WTC11 (cell line): Measurements from ENCODE around the gene FBLN2. TPM values are rescaled to one million over a fixed set of nuclear protein-coding genes. Genes with fewer than 3 reads are reported as not detected.

Experiments
- ATAC-seq: fragments of 200-7000 bp; cut with Tn5 transposase; 2 replicates; pipeline ENCODE4 v1.10.0; 2021; ENCODE audit warnings: mild to moderate bottlenecking, moderate library complexity
- CTCF ChIA-PET: fragments of 300-600 bp; sonication (Branson Sonifier 250); formaldehyde crosslinking; loops from one replicate; lab custom pipeline; 2021; ENCODE audit warnings: antibody characterized with exemption; lab: Charles Lee
- POLR2A ChIA-PET: fragments of 350-600 bp; sonication (Branson Sonifier 250); formaldehyde crosslinking; loops from one replicate; lab custom pipeline; 2021; ENCODE audit warnings: antibody characterized with exemption; lab: Charles Lee
- DNase-seq: peaks from one replicate; pipeline ENCODE4 v3.0.0; 2021; ENCODE audit warnings: low spot score
- H3K27ac Mint-ChIP-seq: 2 replicates; pipeline ENCODE4 v1.8.0; 2021; ENCODE audit warnings: mixed read lengths
- H3K27me3 Mint-ChIP-seq: 2 replicates; pipeline ENCODE4 v1.8.0; 2021; ENCODE audit warnings: low read depth, mild to moderate bottlenecking, moderate library complexity, mixed read lengths
- H3K36me3 Mint-ChIP-seq: 2 replicates; pipeline ENCODE4 v1.8.0; 2021; ENCODE audit warnings: mixed read lengths
- H3K4me1 Mint-ChIP-seq: 2 replicates; pipeline ENCODE4 v1.8.0; 2022; ENCODE audit warnings: mixed read lengths
- H3K4me3 Mint-ChIP-seq: 2 replicates; pipeline ENCODE4 v1.8.0; 2021; ENCODE audit warnings: mild to moderate bottlenecking, moderate library complexity, mixed read lengths
- H3K9me3 Mint-ChIP-seq: 2 replicates; pipeline ENCODE4 v1.8.0; 2021; ENCODE audit warnings: mixed read lengths
- ATF1 ChIP-seq: sonication (generic); formaldehyde crosslinking; IDR thresholded peaks from 2 replicates; pipeline ENCODE4 v1.8.1; 2023; ENCODE audit warnings: mild to moderate bottlenecking, moderate library complexity, missing genetic modification reagents
- ATF2 ChIP-seq: sonication (generic); formaldehyde crosslinking; IDR thresholded peaks from 2 replicates; pipeline ENCODE4 v1.8.1; 2022; ENCODE audit warnings: low read depth, missing genetic modification reagents, borderline replicate concordance
- CBFB ChIP-seq: sonication (generic); formaldehyde crosslinking; IDR thresholded peaks from 2 replicates; pipeline ENCODE4 v1.8.1; 2022; ENCODE audit warnings: mild to moderate bottlenecking, low read depth, missing genetic modification reagents
- CREB1 ChIP-seq: sonication (generic); formaldehyde crosslinking; IDR thresholded peaks from 2 replicates; pipeline ENCODE4 v1.8.0; 2023; ENCODE audit warnings: mild to moderate bottlenecking, missing genetic modification reagents
- E2F4 ChIP-seq: sonication (generic); formaldehyde crosslinking; IDR thresholded peaks from 2 replicates; pipeline ENCODE4 v1.8.1; 2022; ENCODE audit warnings: low read depth, mild to moderate bottlenecking, moderate library complexity, missing genetic modification reagents, borderline replicate concordance
- ESRRA ChIP-seq: sonication (generic); formaldehyde crosslinking; IDR thresholded peaks from 2 replicates; pipeline ENCODE4 v1.8.1; 2022; ENCODE audit warnings: mild to moderate bottlenecking, missing genetic modification reagents, borderline replicate concordance
- FOXJ3 ChIP-seq: sonication (generic); formaldehyde crosslinking; IDR thresholded peaks from 2 replicates; pipeline ENCODE4 v1.9.0; 2021; ENCODE audit warnings: missing genetic modification reagents, mild to moderate bottlenecking, borderline replicate concordance
- FOXK1 ChIP-seq: sonication (generic); formaldehyde crosslinking; IDR thresholded peaks from 2 replicates; pipeline ENCODE4 v1.8.0; 2022; ENCODE audit warnings: mild to moderate bottlenecking, moderate library complexity, missing genetic modification reagents
- HMGA2 ChIP-seq: fragments of 250-450 bp; sonication (Bioruptor Pico); IDR thresholded peaks from 2 replicates; pipeline ENCODE4 v1.4.0; 2021; ENCODE audit warnings: mild to moderate bottlenecking, moderate library complexity
- MAX ChIP-seq: sonication (generic); formaldehyde crosslinking; IDR thresholded peaks from 2 replicates; pipeline ENCODE4 v1.8.0; 2022; ENCODE audit warnings: mild to moderate bottlenecking, missing genetic modification reagents
- MYBL2 ChIP-seq: sonication (generic); formaldehyde crosslinking; IDR thresholded peaks from 2 replicates; pipeline ENCODE4 v1.8.1; 2023; ENCODE audit warnings: mild to moderate bottlenecking, moderate library complexity, missing genetic modification reagents
- NFATC4 ChIP-seq: fragments of 250-450 bp; sonication (Bioruptor Pico); IDR thresholded peaks from 2 replicates; pipeline ENCODE4 v1.9.0; 2021; ENCODE audit warnings: mild to moderate bottlenecking
- NFYB ChIP-seq: sonication (generic); formaldehyde crosslinking; conservative IDR thresholded peaks from 2 replicates; pipeline ENCODE4 v1.8.0; 2022; ENCODE audit warnings: low read depth, missing genetic modification reagents
- NR2C2 ChIP-seq: sonication (generic); formaldehyde crosslinking; IDR thresholded peaks from 2 replicates; pipeline ENCODE4 v1.8.0; 2022; ENCODE audit warnings: mild to moderate bottlenecking, missing genetic modification reagents
- PRDM15 ChIP-seq: sonication (generic); formaldehyde crosslinking; IDR thresholded peaks from 2 replicates; pipeline ENCODE4 v1.8.0; 2022; ENCODE audit warnings: missing genetic modification reagents
- STAT6 ChIP-seq: sonication (generic); formaldehyde crosslinking; conservative IDR thresholded peaks from 2 replicates; pipeline ENCODE4 v1.8.1; 2023; ENCODE audit warnings: mild to moderate bottlenecking, low read depth, missing genetic modification reagents, moderate library complexity
- TEAD1 ChIP-seq: sonication (generic); formaldehyde crosslinking; IDR thresholded peaks from 2 replicates; pipeline ENCODE4 v1.8.0; 2022; ENCODE audit warnings: mild to moderate bottlenecking, missing genetic modification reagents
- TEAD4 ChIP-seq: sonication (generic); formaldehyde crosslinking; IDR thresholded peaks from 2 replicates; pipeline ENCODE4 v1.8.0; 2022; ENCODE audit warnings: mild to moderate bottlenecking, missing genetic modification reagents
- TP53 ChIP-seq: sonication (generic); formaldehyde crosslinking; IDR thresholded peaks from 2 replicates; pipeline ENCODE4 v1.8.1; 2023; ENCODE audit warnings: mild to moderate bottlenecking, missing genetic modification reagents
- ZBTB21 ChIP-seq: sonication (generic); formaldehyde crosslinking; IDR thresholded peaks from 2 replicates; pipeline ENCODE4 v1.8.1; 2023; ENCODE audit warnings: mild to moderate bottlenecking, missing genetic modification reagents, borderline replicate concordance
- ZNF138 ChIP-seq: sonication (generic); formaldehyde crosslinking; conservative IDR thresholded peaks from 2 replicates; pipeline ENCODE4 v1.8.1; 2022; ENCODE audit warnings: mild to moderate bottlenecking, moderate library complexity, missing genetic modification reagents
- ZNF281 ChIP-seq: sonication (generic); formaldehyde crosslinking; IDR thresholded peaks from 2 replicates; pipeline ENCODE4 v1.8.0; 2023; ENCODE audit warnings: mild to moderate bottlenecking, missing genetic modification reagents
- ZSCAN18 ChIP-seq: fragments of 250-450 bp; sonication (Bioruptor Pico); IDR thresholded peaks from 2 replicates; pipeline ENCODE4 v2.1.2; 2022; ENCODE audit warnings: mild to moderate bottlenecking, moderate library complexity
- total RNA-seq: library from RNA; stranded (reverse); gene quantifications from 3 replicates; pipeline ENCODE4 v1.2.3, GENCODE V29; 2021

Gene FBLN2
- total RNA-seq, 1 experiment from 2014 or later, result 20.7 TPM

- TF ChIP-seq CREB1 (CRISPR knock-in tag) (no peak), TP53 (CRISPR knock-in tag) (no peak), TEAD4 (CRISPR knock-in tag) (no peak), TEAD1 (CRISPR knock-in tag) (no peak), FOXJ3 (CRISPR knock-in tag) (no peak), NR2C2 (CRISPR knock-in tag) (no peak), MAX (CRISPR knock-in tag) (no peak), MYBL2 (CRISPR knock-in tag) (no peak), CBFB (CRISPR knock-in tag) (no peak)
- Mint-ChIP-seq H3K4me1 (peaks cover 20% of the 10 kb centered on the region), H3K9me3 (no peaks in the 10 kb centered on the region), H3K27ac (no peak overlapping the region), H3K36me3 (no peaks in the 10 kb centered on the region), H3K27me3 (no peaks in the 10 kb centered on the region), H3K4me3 (no peak overlapping the region)
- POLR2A ChIA-PET, result no interaction called here
- CTCF ChIA-PET, result interaction anchor here (0.8 to 1.8 kb wide), 5 partner anchors 9 to 92 kb away, joined by 3 to 6 read pairs (median 5); no protein-coding TSS in a partner anchor
- DNase-seq (no peak), ATAC-seq (no peak)
Measured at GRCh38 chr3:13555753-13556152, 6.8 kb downstream of the FBLN2 start.

GRCh38 chr3:13556207-13556606, 7.3 kb downstream of the FBLN2 start:
- CTCF ChIA-PET, result interaction anchor here (0.8 to 1.8 kb wide), 5 partner anchors 9 to 92 kb away, joined by 3 to 6 read pairs (median 5); no protein-coding TSS in a partner anchor
- Mint-ChIP-seq H3K9me3 (no peaks in the 10 kb centered on the region), H3K36me3 (no peaks in the 10 kb centered on the region), H3K27ac (no peak overlapping the region), H3K27me3 (no peaks in the 10 kb centered on the region), H3K4me1 (peaks cover 20% of the 10 kb centered on the region), H3K4me3 (no peak overlapping the region)
- POLR2A ChIA-PET, result no interaction called here
- no peak for TF ChIP-seq ESRRA (CRISPR knock-in tag)
- no peak for TF ChIP-seq ZNF138 (CRISPR knock-in tag)
- TF ChIP-seq ZBTB21 (CRISPR knock-in tag), result no peak
- TF ChIP-seq ZNF281, result no peak
- TF ChIP-seq ATF2 (CRISPR knock-in tag), result no peak
- no peak for TF ChIP-seq ATF1 (CRISPR knock-in tag)
- TF ChIP-seq FOXK1 (CRISPR knock-in tag), result no peak
- no peak for TF ChIP-seq STAT6 (CRISPR knock-in tag)
- TF ChIP-seq TEAD4 (CRISPR knock-in tag), result no peak
- no peak for TF ChIP-seq E2F4
- TF ChIP-seq NR2C2 (CRISPR knock-in tag), result no peak
- TF ChIP-seq NFATC4 (CRISPR knock-in tag), result no peak
- TF ChIP-seq ZSCAN18 (CRISPR knock-in tag), result no peak
- no peak for TF ChIP-seq NFYB
- no peak for TF ChIP-seq PRDM15 (CRISPR knock-in tag)
- no peak for TF ChIP-seq HMGA2 (CRISPR knock-in tag)
- DNase-seq, result no peak
- no peak; the same call in 1 of the 2 replicates for ATAC-seq
